NCI-H82 treated with DMSO at 0.1 percent for 48 hours (cell line): ENCODE measurements around the gene AVPR1A.

Source experiments
- DNase-seq: peaks from one replicate; lab custom pipeline; 2025; ENCODE audit not compliant: unreplicated experiment; lab: John Stamatoyannopoulos, UW

The AVPR1A gene

DNA sequence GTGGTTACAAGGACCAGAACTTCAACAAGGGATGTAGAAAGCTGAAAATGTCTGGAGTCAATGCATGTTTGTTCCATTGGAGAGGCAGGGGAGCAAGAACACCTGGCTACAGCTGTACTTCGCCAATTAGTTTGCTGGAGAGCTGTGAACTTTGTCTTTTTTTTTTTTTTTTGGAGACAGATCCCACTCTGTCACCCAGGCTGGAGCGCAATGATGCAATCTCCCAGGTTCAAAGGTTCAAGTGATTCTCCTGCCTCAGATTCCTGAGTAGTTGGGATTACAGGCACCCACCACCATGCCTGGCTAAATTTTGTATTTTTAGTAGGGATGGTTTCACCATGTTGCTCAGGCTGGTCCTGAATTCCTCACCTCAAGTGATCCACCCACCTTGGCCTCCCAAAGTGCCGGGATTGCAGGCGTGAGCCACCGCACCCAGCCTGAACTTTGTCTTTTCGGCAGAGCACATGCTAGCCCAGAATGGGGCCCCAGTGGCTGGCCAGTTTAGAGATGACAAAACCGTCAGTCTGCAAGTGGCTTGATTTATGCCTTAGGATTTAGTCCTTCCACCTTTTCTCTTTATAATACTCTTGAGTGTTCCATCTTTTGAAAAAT, 55.5 kb downstream of the AVPR1A start:
- DNase-seq: no peak

DNA sequence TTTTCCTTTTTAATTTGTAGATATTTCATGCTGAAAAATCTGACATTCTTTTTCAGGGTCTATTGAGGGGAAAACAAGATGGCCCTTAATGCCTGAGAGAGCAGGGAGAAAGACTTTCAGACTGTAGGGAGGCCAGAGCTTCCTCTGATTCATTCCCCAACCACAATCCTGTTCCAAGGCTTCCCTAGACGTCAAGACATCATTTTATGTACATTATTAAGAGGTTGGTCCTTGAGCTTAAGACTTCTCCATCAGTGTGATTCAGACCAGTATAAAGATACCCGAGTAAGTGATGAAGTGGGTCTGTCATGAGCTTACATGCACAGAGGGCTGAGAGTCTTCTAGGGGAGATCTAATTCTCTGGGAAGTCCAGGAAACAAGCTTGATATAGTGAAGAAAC, 57.3 kb downstream of the AVPR1A start:
- no peak for DNase-seq

DNA sequence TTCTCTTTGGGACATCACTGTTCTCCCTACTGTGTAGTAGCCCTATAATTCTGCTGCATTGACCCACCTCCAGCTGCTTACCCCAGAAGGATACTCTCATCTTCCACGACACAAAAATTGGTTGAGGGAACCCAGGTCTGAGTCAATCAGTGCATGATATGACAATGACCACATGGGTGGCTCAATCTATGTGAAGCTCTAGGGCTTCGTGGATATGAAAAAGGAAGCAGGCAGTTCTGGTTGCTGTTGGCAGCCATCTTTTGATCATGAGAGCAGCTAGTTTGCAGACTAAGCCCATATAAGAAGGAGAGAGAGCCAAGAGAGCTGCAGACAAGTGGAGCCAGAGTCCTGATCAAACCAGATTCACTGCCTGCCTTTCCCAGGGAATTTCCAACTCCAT, 57.9 kb downstream of the AVPR1A start:
- no peak for DNase-seq
